Small intestine (tissue), 7 donors: Measurements from ENCODE around the gene KCNH1. TPM values are rescaled to one million over a fixed set of nuclear protein-coding genes. Genes with fewer than 3 reads are reported as not detected.

Experiments
- DNase-seq, 2 donors: peaks; one replicate each; pipeline versions ENCODE4 v3.0.0 to v3.0.0-alpha.2; 2013
- FAIRE-seq: peaks from 2 replicates; lab custom pipeline; 2012; peaks lifted over from hg19 to GRCh38; lab: Jason Lieb, UNC
- H3K27ac ChIP-seq, 3 donors: one replicate each; pipeline ENCODE4 v1.5.1; 2013; ENCODE audit warnings: low read length in 2 of 3, mild to moderate bottlenecking in 2 of 3, control low read depth in 1 of 3, inconsistent platforms in 1 of 3, low read depth in 1 of 3, moderate library complexity in 1 of 3
- H3K27me3 ChIP-seq, 3 donors: one replicate each; pipeline ENCODE4 v1.6.1; 2013; ENCODE audit warnings: low read length in 3 of 3, inconsistent platforms in 1 of 3; ENCODE audit not compliant: control insufficient read depth in 3 of 3, insufficient read depth in 3 of 3
- H3K36me3 ChIP-seq, 3 donors: one replicate each; pipeline ENCODE4 v1.6.1; 2013; ENCODE audit warnings: low read length in 3 of 3, inconsistent platforms in 1 of 3, low read depth in 1 of 3, mild to moderate bottlenecking in 1 of 3, moderate library complexity in 1 of 3; ENCODE audit not compliant: control insufficient read depth in 3 of 3, insufficient read depth in 2 of 3
- H3K4me1 ChIP-seq, 3 donors: one replicate each; pipeline ENCODE4 v1.6.1; 2013; ENCODE audit warnings: low read length in 2 of 3, inconsistent platforms in 1 of 3, low read depth in 1 of 3, mild to moderate bottlenecking in 1 of 3, moderate library complexity in 1 of 3; ENCODE audit not compliant: control insufficient read depth in 3 of 3, insufficient read depth in 2 of 3
- H3K4me3 ChIP-seq, 3 donors: one replicate each; pipeline ENCODE4 v1.5.1; 2013; ENCODE audit warnings: low read length in 3 of 3, control low read depth in 1 of 3, inconsistent platforms in 1 of 3, low read depth in 1 of 3, mild to moderate bottlenecking in 1 of 3, moderate library complexity in 1 of 3
- H3K9me3 ChIP-seq, 2 donors: one replicate each; pipeline ENCODE4 v1.6.1; 2013; ENCODE audit warnings: low read depth in 1 of 2, low read length in 1 of 2; ENCODE audit not compliant: control insufficient read depth in 2 of 2, insufficient read depth in 1 of 2
- WGBS, 3 donors: extraction: QIAGEN DNeasy Blood & Tissue Kit; methylation state at CpG; one replicate each; pipeline ENCODE4 v1.1.7; 2013; 5-methylcytosine and 5-hydroxymethylcytosine counted together
- polyA plus RNA-seq, 4 donors: library from polyadenylated mRNA; stranded (reverse) in 3 of 4; unstranded in 1 of 4; fragments of 200-250 nt in 3 of 4; fragments of 120-200 nt in 1 of 4; gene quantifications; one replicate each; pipeline versions ENCODE4 v1.2.1 to v1.2.3, GENCODE V29; 2013
- donor health status: healthy with polysubstance abuse.
- donor health status: control.
- donor health status: control.
- donor health status: Bipolar disorder and iron deficiency.
- donor health status: healthy.

The KCNH1 gene
- polyA plus RNA-seq, 4 donors: 0.13 to 0.42 TPM; not detected in 2

DNA sequence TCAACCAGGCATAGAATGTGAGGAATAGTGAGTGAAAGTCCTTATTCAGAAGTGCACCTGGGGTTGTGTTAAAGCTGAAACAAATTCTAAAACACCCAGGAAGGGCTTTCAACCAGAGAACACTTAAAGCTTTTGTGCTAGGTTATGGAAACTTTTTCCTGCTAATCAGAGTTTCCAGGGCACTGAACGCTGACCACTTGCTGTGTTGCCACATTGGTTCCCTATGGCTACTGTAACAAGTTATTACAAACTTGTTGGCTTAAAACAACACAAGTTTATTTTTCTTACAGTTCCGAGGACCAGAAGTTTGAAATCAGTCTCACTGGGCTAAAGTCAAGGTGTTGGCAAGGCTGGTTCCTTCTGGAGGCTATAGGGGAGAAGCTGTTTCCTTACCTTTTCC lies 504.7 kb downstream of the KCNH1 start:
- DNase-seq (no peak), FAIRE-seq (no peak)
- Histone ChIP-seq H3K36me3 (no peaks in the 10 kb centered on the region), H3K4me1 (peaks cover 0 to 2% (median 0%) of the 10 kb centered on the region in 3 donors), H3K9me3 (no peaks in the 10 kb centered on the region), H3K27me3 (no peaks in the 10 kb centered on the region), H3K27ac (no peak overlapping the region), H3K4me3 (no peak overlapping the region)
- 88 to 96% (median 90%) methylated on average over 2 of the region's 2 CpGs for WGBS, 3 donors

DNA sequence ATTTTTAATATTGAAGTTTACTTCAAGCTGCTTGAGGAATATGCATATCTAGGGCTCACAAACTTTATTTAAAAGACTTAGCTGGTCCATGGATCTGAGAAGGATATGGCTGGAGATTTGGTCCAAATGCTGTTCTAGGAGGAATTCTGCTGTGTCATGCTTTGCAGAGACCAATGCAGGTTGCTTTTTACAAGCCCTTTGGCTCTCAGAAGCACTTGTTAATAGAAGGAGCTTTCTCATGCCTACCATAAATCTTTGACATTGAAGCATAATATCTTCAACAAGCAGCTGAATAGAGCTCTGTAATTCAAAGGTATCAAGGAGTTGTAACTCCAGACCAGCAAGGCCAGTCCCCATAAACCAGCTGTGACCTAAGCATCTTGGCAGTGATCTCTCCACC lies 506.2 kb downstream of the KCNH1 start:
- DNase-seq: no peak
- peaks cover 0 to 2% (median 0%) of the 10 kb centered on the region in 3 donors for H3K4me1 ChIP-seq
- FAIRE-seq: no peak
- H3K9me3 ChIP-seq: no peaks in the 10 kb centered on the region
- no peak overlapping the region for H3K4me3 ChIP-seq
- H3K27me3 ChIP-seq: no peaks in the 10 kb centered on the region
- no peak overlapping the region for H3K27ac ChIP-seq
- H3K36me3 ChIP-seq: no peaks in the 10 kb centered on the region

Other genes with a start within 250 kb of the KCNH1 start
- gene RCOR3, start 125.2 kb upstream of the KCNH1 start, polyA plus RNA-seq: 10 to 100 TPM; 17.8 to 66.4 (median 30.3) TPM
- 10 to 100 TPM in 1 of 4 donors, 1 to 10 TPM in 2, under 1 TPM in 1; 0.67 to 11.9 (median 3.7) TPM for gene TRAF5, start 192.7 kb upstream of the KCNH1 start, polyA plus RNA-seq